GM12873 (cell line): ENCODE data around the gene ENTPD6.

ENCODE experiments used
- TF ChIP-seq, protein P1 (sequence below): IDR thresholded peaks from 2 replicates; pipeline ENCODE4 v1.5.1; 2012; ENCODE audit warnings: low read depth, mild to moderate bottlenecking, moderate library complexity, low read length, control low read depth; ENCODE audit not compliant: insufficient read depth; ENCODE audit errors: missing control alignments

ENTPD6 gene

DNA sequence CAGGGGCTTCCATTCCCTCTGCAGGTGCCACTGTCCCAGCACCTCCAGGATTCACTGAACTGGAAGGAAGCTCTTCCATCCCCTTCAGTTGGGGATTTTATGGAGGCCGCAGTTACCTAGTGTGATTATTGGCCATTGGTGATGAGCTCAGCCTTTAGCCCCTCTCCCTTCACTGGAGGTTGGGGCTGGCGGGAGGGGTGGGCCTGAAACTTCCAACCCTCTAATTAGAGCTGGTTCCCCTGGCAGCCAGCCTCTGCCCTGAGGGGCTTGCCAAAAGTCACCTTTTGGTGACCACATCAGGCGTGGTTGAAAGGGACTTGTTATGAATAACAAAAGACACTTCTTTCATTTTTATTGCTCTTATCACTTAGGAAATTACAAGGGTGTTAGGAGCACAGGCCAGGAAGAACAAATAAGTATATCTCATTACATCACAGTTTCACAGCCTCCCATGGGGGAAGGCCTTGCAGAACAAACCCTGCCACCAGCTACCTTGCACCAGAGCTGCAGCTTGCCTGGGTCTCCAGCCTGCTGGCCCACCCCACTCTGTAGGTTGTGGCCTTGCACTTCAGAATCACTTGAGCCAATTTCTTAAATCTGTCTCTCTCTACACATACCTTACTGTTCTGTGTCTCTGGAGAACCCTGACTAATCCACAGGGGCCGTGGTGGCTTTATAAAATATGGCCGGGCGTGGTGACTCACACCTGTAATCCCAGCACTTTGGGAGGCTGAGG, 57.3 kb downstream of the ENTPD6 start:
- TF ChIP-seq, protein P1, sequence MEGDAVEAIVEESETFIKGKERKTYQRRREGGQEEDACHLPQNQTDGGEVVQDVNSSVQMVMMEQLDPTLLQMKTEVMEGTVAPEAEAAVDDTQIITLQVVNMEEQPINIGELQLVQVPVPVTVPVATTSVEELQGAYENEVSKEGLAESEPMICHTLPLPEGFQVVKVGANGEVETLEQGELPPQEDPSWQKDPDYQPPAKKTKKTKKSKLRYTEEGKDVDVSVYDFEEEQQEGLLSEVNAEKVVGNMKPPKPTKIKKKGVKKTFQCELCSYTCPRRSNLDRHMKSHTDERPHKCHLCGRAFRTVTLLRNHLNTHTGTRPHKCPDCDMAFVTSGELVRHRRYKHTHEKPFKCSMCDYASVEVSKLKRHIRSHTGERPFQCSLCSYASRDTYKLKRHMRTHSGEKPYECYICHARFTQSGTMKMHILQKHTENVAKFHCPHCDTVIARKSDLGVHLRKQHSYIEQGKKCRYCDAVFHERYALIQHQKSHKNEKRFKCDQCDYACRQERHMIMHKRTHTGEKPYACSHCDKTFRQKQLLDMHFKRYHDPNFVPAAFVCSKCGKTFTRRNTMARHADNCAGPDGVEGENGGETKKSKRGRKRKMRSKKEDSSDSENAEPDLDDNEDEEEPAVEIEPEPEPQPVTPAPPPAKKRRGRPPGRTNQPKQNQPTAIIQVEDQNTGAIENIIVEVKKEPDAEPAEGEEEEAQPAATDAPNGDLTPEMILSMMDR: no peak

DNA sequence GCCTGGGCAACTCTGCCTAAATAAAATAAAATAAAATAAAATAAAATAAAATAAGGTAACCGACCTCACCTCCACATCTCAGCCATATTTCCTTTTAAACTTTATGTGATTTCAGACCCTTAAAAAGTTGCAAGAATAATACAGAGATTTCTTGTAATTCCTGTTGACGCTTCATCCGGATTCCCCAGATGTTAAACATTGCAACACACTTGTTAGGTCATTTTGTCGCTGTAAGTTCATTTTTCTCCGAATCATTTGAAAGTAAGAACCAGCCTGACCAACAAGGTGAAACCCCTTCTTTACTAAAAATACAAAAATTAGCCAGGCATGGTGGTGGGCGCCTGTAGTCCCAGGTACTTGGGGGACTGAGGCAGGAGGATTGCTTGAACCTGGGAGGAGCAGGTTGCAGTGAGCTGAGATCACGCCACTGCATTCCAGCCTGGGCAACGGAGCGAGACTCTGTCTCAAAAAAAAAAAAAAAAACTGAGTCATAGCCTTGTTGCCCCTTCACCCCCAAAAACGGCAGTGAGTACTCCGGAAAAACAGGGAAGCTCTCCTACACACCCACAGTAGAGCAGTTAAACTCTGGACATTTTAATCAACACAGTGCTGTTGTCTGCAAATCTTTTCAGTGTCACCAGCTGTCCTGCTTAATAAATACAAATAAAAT, 58.2 kb downstream of the ENTPD6 start:
- TF ChIP-seq, protein P1: no peak

DNA sequence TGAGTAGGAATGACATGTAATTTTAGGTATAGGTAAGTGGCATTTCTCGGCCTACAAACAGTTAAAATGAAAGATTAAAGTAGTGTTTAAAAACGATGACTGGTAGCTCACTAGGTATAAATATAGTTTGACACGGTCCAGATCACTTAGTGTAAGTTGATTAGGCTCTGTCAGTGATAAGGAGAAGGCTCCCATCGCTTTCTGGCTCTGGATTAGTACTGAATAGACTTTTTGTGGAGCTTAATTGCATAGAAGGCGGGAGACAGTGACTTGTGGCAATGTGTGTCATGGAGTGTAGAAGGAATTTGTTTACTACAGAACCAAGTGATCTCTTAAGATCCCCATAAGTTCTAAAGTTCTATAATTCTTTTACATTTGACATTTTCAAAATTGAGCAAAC, 59.1 kb downstream of the ENTPD6 start:
- TF ChIP-seq, protein P1: no peak

DNA sequence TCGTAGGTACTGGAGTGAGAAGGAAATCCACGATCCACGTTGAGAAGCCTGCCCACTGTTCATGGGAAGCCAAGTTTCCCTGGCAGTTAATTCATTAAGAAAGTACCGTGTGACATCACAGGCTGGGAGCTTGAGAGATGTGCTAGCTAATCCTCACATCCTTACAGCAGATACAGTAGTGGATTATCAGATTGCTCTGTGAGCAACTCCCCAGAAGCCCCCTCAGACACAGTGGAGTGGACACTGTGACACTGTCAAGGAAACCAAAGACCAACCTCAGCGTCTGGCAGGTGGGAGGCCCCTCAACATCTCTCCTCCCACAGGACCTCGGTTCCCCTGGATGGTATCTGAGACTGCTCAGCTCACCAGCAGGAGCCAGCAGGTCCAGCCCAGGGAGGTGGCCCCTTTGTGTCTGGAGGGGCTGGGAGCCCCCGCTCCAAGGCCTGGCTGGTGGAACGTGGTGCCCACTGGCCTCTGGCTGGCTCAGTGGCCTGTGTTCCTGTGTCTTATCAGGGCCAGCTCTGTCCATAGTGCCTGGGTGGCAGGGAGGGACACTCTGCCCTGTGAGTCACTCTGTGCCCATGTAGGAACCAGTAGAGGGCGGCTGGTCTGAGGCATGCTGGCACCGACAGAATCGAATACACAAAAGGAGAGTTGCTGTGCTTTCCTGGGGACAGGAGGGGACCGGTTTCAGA, 59.6 kb downstream of the ENTPD6 start:
- TF ChIP-seq, protein P1: no peak

DNA sequence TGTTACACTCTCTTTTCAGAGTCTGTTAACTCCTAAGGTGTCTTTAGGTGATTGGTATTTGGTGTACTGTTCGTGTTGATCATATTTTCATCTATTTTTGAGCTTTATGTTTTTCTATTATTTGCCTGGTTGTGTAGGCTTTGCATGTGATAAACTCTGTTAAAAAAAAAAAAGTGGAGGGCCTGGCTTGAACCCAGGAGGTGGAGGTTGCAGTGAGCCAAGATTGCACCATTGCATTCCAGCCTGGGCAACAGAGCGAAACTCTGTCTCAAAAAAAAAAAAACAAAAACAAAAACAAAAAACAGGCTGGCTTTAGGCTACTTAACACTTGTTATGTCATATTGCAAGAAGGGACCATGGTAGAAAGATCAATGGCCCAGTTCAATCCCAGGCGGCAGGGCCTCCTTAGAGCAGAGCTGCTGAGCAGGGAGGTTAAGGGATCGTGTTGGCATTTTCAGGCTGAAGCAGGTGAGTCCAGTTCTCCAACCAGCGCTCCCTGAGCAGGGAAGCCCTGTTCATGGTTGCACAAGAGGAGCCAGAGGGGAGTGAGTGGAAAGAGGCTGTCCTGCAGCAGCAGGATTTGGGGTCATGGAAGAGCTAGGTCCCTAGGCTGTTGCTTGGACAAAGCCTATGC, 60.8 kb downstream of the ENTPD6 start:
- TF ChIP-seq, protein P1: no peak

DNA sequence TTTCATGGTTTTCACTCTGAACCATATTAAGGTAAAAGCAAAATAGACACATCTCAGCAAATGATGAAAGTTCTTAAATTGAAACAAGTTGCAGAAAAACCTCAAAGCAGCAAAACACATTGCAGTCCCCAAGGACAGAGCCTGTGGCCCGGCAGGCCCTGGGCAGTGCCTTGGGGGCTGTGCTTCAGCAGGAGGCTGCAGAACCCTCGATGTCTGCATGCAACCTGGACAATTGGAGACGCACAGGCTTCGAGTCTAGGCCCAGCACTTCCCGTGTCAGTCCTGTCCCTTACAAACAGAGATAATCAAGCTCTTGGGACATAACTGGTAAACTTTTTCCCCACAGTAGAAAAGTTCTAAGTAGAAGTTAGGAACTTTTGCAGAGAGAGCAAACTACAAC, 61.6 kb downstream of the ENTPD6 start:
- TF ChIP-seq, protein P1: no peak

DNA sequence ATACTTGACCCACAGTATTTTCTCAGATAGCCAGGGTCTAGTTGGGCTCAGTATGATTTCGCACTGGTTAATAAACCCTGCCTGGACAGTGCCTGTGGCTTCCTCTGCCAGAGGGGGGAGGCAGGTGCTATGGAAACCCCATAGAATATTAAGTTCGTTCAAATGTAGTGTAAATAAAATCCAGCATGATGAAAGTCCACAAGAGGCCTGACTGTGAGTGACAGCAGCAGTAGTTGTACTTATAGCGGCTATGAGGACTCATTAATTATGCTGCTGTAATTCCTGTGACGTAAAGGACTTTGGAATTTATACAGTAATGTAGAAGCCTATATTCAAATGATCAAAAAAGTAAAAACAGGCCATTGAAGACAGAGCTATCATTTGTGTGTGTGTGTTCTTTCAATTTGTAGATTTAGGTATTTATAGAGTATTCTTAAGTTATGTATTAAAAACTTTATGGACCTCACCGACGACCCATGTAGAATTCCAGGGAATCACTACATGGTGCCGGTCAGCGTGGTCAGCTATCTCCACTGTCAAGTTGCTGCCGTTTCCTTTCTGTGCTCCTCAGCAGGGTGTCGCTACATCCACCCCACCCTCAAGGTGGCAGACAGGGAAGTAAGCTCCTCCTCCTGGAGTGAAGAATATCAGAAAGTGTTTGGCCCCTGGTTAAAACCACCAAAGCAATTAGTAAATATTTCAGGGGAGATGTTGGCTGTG, 62.4 kb downstream of the ENTPD6 start:
- TF ChIP-seq, protein P1: no peak
